ENCODE measurements around the gene LST1.
A peak's percentile ranks its signal among the peaks of the same experiment; 100 is the strongest.

The LST1 gene

DNA sequence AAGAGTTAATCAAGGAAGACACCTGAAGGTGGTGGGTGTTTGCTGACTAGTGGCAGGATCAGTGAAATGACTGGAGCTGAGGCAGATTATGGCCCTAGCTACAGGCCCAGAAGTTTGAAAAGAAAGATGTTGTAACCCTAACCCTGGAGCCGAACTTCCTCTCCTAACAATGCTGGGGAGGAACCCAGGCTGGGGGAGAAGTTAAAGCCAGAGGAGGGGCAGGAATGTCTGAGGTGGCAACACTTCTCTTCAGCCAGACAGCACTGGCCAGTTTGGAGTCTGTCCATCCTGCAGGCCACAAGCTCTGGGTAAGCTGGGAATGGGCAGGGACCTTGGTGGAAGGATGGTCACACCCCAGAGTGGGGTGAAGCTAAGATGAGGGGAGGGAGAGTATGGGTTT is at the start of gene LST1:
Gene LST1 (plus strand): TSS at position 270 of the 400 bp plus-strand sequence. CDS start 1,023 bp downstream, outside the sequence.
- no peak for DNase-seq

DNA sequence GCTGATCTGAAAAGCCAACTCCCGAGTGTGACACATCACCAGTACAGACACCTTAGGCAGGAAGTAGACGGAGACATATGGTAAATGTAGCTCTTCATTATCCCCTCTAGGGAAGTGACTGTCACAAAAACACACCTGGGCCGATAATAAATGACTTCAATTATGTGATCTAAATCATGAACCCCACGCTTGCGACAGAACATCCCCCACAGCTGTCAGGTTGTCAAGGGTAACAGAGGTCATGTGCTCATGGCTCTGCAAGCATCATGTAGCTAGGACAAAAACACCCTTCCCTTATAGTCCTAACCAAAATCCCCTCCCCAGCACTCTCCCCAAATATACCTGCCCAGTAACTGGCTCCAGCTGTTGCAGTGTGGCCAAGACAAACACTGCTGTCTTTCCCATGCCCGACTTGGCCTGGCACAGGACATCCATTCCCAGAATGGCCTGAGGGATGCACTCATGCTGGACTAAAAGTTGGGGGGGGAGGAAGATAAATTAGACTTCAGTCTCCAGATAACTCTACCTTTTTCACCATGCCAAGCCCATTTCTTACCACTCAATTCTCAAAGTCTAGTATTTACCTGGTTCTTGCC is 47.2 kb upstream of the LST1 start:
- DNase-seq = no peak

DNA sequence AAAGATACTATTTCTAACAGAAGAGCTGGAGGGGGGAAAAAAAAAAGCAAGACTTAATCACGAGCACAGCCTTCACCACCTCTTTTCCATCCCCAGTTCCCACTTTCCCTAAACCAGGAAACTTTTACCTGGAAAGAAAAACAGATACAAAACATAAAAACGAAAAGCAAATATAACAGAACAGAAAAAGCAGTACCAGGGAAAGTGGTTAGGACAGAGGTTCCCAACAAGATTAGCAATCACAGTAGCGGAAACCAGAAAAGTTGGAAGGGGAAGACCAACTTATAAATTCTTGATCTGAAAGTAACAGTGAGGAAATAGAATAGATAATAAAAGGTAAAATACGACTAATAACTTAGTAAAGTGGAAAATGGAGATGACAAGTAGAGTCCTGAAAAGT is 45.4 kb upstream of the LST1 start:
- no peak for DNase-seq

DNA sequence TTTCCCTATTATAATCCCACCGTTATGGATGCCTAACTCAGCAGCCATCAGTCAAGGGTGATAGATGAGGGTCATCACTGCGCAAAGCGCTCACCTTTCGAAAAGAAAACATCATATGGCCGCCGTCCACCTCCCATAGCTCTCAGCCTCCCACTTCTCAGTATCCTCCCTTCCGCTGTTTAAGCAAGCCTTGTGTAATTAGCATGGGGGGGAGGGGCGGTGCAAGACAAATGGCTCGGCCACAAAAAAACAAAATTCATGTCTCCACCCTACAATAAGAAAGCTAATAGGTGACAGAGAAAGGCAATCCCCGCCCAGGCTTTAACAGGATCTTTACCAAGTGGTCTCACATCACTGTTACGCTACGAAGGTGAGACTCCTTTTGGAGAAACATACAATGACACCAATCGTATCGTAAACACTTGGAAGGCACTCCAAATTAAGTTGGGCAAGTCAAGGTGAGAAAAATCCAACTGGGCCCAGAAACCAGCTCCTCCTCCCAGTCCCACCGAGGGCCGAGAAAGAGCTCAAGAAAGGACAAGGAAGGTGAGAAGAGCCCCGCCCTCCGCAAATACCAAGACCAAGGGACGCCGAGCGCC is 44.9 kb upstream of the LST1 start:
- DNase-seq = peak; percentile 70

DNA sequence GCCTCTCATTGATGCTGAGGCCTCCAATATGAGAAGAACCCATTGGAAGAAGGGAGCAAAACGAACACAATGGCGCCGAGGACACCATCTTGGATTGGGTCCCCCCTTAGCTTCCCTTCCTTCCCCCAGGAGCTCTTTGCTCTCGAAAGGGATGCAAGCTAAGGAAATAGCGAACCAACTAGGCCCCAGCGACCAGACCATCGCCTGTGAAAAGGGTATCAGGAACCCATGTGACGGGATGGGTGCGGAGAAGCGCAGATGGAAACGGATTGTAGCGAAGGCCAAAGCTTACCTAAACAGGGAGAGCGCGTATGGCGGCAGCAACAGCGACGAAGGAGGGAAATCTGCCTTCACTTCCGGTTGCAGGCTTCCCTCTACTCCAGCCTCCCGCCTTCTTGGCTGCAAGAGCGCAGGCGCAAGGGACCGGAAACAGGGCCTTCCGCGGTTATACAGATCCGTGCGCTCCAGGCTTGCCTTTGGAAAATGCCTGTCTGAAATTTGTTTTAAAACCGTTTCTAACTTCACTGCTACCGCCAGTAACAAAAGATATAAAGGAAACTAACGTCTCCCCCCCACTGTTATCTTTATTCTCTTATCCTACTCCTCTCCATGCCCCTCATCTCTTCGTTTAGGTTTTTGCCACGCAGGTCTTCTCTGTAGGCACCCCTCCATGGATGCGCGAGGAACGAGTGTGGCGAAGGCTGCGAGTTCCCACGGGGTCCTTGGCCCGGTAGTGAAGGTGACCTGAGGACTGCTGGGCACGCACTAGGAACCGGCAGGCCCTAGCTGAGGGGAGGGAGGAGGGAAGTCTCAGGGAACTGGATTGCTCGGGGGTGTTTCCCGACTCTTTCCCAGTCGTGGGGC is 44.2 kb upstream of the LST1 start, which contains the start of gene DDX39B:
Gene DDX39B (minus strand): TSS at position 346 of the 864 bp plus-strand sequence. CDS start 1,471 bp downstream, outside the sequence.
- peak; percentile 91 for DNase-seq

DNA sequence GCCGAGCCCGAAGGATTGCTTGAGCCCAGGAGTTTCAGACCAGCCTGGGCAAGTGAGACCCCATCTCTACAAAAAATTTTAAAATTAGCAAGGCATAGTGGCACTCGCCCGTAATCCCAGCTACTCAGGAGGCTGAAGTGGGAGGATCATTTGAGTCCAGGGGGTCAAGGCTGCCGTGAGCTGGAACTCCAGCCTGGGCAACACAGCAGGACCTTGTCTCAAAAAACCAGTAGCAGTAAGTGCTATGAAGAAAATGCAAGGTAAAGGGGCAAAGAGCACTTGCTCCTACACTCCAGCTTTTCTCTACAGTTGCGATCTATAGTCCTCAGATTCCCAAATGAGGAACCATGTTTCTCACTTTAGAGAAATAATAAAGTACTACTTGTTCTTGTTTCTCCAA is 42.4 kb upstream of the LST1 start:
- DNase-seq = no peak

DNA sequence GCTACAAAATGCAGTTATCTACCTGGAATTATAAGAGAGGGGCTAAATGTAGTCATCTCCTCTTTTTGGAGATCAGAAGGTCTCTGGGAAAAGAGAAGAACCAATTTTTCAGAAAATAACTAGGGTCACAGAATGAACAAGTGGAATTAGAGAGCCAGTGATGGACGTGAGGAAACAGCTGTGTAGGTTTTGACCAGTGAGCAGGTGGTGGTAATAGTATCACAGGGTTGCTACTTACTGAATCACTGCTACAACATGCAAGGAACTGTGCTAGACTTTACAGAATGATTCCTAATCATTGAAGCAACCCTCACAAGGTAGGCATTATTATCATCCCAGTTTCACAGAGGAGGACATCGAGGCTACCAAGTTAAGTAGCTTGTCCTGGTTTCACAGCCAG is 41.4 kb upstream of the LST1 start:
- no peak for DNase-seq

DNA sequence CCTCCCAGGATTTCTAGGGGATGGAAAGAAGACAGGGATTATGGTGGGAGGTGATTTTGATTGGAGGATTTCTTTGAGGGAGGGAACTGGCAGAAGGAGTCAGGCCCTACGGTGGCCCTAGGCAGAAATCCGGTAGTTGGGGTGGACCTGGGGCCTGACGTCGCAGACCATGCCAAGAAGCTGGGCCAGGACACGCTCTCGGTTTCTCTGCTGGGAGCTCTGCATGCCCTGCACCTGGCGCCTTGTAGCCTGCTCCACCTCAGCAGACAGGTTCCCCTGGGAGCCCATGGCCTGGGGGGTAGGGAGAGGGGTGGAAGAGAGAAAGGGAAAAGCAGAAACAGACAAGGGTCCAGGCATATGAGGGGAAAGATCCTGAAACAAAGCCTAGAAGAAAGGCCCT is 40.8 kb upstream of the LST1 start:
- no peak for DNase-seq

DNA sequence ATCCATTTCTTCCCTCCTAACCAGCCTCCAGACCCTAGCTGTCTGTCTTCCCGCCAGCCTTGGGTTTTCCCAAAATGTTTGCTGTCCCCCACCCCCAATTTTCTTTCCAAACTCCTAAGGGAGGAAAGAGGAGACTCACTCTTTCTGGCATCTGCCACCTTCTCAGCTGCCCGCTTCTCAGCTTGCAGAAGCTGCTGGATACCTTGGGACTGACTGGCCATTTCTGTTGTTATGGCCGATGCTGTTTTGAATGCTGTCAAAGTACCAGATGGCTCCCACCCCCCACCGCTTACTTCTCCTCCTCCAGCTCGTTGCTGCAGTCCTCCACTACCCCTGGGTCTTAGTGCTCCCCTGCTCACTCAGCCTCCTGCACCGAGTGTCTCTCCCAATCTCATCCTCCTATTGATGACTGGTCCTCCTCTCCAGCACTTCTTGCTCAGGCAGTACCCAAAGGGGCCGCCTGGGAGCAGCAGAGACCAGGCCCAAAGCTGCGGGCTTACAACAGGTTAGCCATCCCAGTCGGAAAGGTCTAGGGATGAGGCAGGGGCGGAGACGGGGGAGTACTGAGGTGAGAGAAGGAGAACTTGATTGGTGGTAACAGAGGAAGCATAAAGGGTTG is 39.6 kb upstream of the LST1 start, which contains the start of gene ATP6V1G2:
Gene ATP6V1G2 (minus strand): TSS at position 270 of the 619 bp plus-strand sequence. CDS start 49 bp downstream, at position 221.
- DNase-seq = peak; percentile 81

DNA sequence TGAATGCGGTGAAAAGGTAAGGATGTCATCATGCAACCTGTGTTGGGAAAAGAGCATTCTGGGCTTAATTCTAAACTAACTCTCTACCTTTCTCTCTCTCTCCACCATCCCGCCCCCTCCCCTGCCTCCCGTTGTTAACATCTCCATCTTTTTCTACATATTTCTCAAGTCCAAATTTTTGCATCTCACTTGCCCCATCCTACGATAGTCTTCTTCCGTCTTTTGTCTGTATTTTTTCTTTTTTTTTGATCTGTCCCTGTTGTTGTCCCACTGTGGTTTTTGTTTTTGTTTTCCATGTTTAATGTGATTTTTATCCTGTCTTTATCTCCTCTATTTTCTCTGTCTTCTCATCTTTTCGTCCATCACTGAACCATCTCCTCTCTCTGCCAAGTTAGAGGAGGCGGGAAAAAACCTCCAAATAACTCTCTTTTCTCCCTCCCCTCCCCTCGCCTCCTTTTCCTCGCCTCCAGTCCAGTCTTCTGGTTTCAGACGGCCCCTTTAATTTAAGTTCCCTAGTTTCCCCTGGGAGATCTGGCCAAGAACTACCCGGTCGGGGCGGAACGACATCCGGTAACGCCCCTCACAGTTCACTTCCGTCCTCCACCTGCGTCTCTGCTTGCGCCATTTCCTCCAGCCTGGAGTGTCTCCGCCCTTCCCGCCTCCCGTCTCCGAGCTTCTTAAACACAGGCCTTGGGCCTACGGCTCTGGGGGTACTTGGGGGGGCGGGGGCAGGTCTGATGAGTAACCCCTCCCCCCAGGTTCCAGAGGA is 38.9 kb upstream of the LST1 start, which contains the start of gene NFKBIL1:
Gene NFKBIL1 (plus strand): TSS at position 651 of the 769 bp plus-strand sequence. CDS start 87 bp downstream, at position 738.
- DNase-seq = peak; percentile 82

DNA sequence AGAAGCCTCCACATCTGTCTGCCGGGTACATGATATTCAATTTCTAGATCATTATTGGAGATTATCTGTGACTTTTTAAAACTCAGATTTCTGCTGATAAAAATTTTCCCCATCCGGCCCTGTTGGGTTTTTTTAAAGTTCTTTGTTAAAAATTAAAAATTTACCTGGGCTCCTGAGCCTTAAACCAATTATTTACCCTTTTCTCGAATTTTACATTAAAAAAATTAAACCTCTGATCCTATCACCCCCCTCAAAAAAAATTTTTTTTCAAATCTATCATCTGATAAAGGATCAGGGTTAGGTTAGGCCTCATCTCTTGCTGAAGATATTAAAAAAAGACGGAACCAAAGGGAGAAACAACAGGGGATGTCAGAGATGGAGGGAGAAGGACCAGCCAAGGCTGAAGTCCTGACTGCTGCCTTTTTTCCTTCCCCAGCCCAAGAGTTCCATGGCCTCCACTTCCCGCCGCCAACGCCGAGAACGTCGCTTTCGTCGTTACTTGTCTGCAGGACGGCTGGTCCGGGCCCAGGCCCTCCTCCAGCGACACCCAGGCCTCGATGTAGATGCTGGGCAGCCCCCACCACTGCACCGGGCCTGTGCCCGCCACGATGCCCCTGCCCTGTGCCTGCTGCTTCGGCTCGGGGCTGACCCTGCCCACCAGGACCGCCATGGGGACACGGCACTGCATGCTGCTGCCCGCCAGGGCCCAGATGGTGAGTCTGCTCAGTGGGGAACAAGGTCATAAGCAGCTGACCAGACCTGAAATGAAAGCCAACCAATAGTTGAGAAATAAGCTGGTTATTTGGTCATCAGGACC is 38.1 kb upstream of the LST1 start:
- DNase-seq = no peak

DNA sequence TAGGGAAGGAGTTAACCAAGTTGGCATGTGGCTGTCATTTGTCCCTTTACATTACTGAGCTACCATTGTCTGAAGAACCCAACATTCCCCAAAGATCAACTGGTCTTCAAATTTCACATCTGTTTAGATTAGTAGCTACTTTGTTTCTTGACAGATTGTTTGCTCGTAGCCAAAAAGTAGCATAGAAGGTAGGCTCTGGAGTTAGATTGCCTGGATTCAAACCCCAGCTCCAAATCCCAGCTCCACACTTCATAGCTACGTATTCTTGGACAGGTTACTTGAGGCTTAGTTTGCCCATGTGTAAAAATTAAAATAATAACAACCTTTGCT is 37.6 kb upstream of the LST1 start:
- DNase-seq = no peak

DNA sequence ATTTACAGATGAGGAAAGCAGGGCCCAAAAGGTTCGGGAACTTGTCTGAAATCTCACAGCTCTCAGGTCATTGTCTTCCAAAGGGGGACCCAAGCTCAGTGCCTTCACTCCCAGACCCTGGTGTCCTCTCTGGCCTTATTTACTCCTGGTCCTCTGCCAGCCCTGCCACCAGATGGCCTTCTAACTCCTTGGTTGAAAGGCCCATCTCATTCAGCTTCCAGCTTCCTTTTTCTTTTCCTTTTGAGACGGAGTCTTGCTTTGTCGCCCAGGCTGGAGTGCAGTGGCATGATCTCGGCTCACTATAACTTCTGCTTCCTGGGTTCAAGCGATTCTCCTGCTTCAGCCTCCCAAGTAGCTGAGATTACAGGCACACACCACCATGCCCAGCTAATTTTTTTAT is 34.7 kb upstream of the LST1 start:
- DNase-seq = peak; percentile 61

DNA sequence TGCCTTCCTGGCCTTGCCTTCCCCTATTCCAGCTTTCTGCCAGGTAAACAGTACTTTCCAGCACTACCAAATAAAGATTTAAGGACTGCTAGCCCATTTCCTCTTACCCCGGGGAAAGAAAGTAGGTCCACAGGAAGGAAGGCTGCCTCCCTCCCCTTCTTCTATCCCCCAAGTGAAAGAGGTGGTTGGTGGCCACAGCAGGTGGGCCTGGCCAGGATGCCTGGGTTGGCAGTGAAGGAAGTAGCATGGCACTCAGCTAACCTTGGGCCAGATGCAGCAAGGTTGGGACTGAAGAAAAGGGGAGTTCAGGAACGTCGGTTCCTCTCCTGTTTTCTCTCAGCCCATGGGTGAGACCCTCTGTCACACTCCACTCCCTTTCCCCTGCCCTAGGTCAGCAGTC is 29.8 kb upstream of the LST1 start:
- DNase-seq = no peak

DNA sequence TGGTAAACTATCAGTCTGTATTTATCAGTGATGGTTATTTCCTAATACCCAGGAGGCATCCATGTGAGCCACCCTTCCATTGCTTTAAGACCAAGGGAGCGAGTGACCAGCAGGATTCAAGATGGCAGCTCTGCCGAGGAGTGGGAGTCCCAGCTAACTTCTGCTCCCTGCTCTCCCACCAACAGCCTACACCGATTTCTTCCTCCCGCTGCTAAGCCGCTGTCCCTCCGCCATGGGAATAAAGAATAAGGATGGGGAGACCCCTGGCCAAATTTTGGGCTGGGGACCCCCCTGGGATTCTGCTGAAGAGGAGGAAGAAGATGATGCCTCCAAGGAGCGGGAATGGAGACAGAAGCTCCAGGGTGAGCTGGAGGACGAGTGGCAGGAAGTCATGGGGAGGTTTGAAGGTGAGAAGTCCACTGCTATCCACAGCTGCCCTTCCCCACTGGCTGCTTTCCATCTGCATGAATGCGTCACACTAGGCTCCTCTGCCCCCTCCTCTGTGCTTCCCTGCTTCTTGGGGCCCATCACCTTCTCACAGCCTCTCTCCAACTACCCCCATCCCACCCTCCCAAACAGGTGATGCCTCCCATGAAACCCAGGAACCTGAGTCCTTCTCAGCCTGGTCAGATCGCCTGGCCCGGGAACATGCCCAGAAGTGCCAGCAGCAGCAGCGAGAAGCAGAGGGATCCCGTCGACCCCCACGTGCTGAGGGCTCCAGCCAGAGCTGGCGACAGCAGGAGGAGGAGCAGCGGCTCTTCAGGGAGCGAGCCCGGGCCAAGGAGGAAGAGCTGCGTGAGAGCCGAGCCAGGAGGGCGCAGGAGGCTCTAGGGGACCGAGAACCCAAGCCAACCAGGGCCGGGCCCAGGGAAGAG is 28.4 kb upstream of the LST1 start:
- no peak for DNase-seq

DNA sequence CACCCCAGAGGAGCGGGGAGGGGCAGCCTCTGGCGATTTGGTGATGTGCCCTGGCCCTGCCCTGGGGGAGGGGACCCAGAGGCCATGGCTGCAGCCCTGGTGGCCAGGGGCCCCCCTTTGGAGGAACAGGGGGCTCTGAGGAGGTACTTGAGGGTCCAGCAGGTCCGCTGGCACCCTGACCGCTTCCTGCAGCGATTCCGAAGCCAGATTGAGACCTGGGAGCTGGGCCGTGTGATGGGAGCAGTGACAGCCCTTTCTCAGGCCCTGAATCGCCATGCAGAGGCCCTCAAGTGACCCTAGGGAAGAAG is 27.8 kb upstream of the LST1 start:
- no peak for DNase-seq

DNA sequence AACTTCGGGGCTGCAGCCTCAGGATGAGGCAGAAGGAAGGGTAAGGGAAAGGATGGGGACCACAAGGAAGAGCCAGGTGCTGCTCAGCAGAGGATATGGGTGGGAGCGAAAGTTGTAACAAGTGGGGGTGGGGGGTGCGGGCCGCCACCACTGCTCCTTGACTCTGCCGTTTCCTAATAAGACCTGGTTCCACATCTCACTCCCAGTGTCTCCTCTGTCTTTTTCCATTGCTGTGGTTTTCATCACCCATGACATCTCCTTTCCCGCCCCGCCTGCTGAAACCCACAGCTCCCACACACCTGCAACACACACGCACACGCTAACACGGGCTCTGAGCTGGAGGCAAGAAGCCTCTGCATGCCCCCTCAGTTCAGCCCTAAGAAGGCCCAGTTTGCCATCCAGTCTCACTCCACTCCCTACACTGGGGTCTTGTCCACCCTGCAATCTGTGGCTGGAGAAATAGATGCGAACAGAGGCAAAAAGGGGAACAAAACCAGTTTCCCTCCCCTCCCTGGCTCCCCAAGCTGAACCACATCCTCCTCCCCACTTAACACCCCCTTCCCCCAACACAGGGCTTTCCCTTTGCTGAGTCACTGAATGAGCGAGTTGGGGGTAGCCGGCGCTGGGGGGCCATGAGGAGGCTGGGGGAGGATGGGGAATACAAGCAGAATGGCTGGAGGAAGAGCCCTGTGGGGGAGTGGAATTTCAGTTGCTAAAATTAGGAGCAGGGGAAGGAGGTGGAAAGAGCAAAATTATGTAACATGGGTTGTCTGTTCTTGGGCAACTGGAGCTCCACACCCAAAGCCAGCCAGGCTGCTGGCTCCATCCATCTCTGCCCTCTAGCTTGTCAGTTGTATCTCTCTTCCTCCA is 27.2 kb upstream of the LST1 start:
- peak; percentile 57 for DNase-seq

DNA sequence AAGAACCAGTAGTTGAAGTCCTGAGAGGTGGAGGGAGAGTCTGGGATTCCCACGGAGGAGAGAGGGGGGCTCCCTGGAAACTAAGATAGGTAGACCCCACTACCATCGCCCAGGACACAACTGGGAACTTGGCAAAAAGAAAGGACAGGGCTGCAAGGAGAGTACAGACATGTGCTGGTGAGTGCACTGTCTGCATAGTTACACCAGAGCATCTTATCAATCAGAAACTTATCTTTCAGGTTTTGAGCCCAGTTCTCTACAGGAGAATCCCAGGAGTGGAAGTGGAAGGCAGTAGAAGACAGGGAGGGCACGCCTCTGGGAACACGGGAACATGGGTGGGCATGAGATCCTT is 26.5 kb upstream of the LST1 start:
- DNase-seq = no peak

DNA sequence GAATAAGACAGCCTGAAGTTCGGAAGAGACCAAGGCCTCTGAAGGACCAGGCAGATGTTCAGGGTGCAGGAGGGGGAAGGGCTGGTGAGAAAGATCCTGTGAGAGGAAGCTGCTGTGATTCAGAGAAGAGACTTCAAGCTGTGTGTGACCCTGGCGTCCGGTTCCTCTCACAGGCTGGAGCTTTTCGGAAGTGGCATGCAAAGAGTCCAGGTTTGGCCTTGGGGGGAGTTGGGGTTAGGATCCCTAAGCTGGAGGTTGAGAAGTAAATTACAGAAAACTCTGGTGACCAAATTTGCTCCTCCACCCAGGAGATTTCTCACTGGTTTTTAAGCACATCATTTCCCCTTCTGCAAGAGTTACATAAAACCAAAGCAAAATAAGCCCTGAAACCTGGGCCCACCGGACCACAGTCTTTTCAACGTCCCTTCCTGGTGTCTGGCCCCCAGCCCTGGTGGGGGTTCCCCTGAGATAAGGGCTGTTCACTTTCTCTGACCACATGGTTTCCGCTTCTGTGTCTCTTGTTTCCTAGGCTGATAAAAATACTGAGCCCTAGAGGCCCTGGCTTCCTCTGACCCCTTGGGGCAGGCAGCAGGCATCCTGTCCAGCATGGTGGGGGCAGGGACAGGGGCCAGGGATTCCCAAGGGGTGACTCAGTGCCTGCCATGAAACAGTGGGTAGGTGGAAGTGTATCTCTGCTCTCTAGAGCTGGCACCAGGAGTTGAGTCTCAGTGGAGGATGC is 25.9 kb upstream of the LST1 start:
- DNase-seq = no peak
